GM18870 (cell line): ENCODE measurements around the gene STXBP6.

ENCODE experiments used
- ATAC-seq: cut with Tn5 transposase; IDR thresholded peaks from one replicate; pipeline ENCODE4 v1.9.1; 2021; ENCODE audit warnings: moderate library complexity; ENCODE audit not compliant: unreplicated experiment

Gene STXBP6

DNA sequence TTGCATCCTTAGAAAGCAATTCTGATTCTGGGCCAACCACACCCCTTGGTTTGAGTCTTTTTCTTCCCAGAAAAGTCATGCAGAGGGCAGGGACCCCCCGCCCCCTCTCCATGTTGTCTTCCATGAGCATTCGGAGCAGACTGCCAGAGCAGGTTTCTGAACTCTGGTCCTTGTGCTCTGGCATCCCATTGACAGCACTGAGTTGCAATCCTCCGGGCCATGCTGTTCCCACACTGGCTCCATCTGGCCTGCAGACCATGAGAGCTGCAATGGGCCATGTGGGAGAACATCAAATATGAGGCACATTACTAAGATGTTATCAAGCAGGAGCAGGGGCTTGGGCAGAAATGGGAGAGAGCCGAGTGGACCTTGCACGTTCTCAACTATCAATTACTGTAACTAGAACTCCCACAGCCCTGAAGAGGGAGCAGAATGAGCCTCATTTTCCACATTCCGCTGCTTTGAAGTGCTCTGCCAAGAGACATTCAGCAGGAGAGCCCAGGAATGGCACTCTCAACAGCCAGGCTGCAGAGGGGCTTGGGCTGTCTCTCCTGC, 157.4 kb downstream of the STXBP6 start:
- no peak for ATAC-seq

DNA sequence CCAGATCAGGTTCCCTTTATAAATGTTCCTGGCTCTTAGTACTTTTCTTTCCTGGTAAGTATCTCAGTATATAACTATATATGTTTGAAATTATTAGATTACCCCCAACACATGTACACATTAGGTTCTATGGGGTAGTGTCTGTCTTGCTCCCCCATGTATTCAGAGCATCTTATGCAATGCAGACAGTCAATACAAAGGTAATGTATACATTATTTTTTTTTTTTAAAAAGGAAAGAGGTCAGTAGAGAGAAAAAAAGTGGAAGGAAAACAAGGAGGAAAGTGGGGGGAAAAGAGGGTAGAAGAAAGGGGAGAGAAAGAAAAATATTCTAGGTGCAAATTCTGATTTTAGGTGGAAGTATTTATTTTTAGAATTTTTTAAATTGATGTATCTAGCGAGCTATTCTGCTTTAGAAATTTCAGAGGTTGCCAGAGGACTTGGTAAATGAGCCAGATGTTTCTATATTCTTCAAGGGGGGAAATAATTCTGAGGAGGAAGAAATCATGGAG, 157.9 kb downstream of the STXBP6 start:
- ATAC-seq, result no peak

DNA sequence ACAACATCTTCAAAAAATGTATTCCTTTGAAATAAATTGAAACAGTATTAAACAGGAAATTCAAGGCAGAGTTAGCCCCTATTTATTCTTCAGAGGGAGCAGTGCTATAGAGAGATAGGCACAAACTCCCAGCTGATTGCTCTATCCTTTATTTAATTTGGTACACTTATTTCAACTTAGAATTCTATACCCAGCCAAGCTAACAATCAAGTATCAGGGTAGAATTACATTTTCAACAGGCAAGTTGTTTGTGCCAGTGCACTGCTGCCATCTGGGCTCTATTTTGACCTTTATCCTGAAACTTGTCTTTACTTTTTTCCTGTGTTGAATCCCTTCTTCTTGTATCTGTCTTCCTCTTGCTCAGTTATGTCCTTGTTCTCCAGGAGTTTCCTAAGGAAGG, 159.2 kb downstream of the STXBP6 start:
- no peak for ATAC-seq

DNA sequence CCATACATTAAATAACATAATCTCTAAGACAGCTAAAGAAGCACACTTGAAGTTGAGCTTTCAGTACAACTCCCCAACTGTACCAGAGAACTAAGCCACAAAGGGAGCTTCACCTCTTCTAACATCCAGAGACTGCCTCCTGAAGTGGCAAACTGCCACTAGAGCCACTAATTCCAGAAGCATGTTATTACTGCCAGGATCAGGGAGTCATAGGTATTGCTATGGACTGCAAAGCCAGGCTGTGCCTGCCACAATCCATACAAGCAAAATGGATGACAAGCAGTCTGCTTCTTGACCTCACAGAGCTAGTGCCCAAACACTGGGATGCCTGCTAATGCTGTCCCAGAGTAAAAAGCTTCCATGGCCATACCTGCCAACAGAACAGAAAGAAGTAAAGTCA, 160.1 kb downstream of the STXBP6 start:
- no peak for ATAC-seq

DNA sequence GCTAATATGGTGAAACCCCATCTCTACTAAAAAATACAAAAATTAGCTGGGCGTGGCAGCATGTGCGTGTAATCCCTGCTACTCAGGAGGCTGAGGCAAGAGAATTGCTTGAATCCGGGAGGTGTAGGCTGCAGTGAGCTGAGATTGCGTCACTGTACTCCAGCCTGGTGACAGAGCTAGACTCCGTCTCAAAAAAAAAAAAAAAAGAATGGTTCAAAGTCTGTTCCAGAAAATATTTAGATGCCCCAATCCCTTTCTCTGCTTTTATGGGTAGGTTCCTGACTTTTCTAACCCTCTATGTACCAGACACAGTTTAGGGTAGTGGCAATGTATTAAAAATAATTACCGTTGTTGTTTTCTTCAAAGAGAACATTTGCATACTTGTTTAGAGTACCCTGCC, 161.4 kb downstream of the STXBP6 start:
- no peak for ATAC-seq

DNA sequence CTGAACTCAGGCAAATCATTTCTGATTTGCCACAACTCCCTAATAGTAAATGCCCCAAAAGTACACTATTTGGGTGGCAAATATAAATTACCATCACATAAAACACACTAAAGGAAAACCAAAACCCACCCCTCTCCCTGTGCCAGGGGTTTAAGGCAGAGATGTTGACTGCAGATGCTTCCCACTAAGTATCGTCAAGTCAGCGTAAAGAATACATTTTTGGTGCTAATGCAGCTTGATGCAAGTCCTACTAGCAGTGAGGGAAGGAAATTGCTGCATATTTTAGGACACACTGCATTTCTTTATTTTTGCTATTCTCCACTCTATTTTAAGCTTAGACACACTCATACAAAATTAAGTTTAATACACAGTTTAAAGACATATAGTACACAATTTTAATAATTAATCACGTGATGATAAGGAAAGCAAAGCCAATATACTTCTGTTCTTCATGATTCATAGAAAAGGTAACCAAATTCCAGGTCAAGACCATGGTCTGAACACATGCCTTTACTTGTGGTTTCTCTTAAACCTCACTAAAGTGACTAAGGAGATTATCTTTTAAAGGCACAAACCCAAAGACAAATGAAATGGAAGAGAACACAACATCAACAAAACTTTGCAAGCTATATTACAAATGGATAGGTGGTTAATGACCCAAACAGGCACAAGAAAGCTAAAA, 162.2 kb downstream of the STXBP6 start:
- no peak for ATAC-seq

DNA sequence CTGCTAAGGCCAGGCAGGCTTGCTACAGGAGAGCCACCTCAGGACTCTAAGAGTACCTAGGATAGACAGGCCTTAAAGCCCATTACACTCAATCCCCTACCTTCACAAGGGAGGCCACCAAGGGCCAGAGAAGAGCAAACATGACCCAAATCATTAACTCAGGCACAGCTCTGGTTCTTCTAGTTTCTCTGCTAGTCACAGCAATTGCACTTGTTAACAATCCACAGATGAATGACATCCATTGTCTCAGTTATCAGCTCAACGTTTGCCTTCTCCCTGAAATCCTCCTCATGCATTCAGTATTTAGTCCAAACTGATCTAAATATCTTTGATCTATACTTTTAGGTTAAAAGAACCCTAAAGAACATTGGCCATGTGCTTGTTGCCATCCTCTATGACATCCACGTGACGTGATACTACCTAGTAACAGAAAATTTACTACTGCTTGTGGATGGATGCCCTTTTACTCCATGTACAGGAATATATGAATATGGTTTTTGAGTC, 164.5 kb downstream of the STXBP6 start:
- no peak for ATAC-seq

DNA sequence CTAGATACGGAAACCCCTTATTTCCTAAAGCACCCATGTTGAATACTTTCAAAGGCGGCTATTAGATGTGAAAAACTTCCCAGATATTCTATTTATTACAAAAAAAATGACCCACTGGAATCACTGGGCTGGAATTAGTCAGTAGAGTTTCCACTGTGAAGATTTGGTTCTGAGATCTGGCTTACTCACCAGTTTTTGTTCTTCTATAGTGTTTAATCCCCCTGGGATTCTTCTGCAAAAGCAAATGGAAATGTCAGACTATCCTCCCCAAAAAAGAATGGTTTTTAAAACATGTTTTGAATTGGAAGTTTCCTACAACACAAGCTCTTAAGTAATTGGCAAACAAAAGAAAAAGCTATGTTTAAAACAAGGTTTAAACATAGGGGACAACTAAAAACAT, 166.4 kb downstream of the STXBP6 start:
- no peak for ATAC-seq

DNA sequence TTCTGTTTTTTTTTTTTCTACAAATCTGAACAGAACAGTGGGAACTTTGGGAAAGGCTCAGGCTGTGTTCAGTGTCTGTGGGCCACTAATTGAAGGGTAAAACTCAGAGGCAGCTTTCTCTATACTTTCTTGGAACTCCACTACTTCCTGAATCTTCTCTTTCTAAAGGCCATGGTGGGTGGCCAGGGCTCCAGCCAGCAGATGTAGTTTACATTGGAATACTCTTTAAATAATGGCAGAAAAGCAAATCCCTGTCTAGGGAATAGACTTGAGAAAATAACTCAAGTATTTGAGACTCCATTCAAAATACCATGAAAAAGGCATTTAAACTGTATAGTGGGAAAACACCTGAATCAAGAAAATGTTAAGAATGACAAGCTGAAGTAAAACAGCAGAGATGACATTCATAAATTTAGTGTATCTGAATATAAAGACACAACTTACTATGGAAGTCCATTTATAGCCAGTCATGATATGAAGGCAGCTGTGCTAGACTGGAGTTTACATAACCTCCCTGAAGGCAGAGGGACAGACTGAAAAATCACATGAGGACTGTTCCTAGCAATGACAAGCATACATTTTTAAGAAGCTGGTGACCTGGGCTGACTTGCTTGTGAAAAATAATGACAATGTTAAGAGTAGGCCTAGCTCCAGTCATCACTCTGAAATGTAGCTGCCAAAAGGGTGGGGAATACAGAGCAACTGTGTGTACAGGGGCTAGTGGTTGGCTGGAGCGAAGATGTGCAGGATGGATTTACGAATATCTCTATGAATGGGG, 168.6 kb downstream of the STXBP6 start:
- no peak for ATAC-seq

DNA sequence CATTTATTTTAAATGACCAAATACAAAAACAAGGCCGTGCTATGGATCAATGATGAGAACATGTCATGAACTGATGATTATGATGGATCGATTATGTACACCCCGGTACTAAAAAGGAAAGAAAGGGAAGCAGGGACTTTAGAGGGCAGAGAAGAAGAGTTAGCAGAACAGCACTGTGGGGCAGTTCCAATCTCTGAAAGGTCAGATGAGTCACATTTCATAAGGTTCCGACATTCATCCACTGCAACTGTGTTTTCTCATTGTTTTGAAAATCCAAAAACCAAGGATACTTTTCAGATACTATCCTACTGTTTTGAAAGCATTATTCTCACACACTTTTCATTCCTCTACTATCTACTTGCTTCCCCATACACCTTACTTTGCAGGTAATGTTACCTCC, 169.3 kb downstream of the STXBP6 start:
- no peak for ATAC-seq

DNA sequence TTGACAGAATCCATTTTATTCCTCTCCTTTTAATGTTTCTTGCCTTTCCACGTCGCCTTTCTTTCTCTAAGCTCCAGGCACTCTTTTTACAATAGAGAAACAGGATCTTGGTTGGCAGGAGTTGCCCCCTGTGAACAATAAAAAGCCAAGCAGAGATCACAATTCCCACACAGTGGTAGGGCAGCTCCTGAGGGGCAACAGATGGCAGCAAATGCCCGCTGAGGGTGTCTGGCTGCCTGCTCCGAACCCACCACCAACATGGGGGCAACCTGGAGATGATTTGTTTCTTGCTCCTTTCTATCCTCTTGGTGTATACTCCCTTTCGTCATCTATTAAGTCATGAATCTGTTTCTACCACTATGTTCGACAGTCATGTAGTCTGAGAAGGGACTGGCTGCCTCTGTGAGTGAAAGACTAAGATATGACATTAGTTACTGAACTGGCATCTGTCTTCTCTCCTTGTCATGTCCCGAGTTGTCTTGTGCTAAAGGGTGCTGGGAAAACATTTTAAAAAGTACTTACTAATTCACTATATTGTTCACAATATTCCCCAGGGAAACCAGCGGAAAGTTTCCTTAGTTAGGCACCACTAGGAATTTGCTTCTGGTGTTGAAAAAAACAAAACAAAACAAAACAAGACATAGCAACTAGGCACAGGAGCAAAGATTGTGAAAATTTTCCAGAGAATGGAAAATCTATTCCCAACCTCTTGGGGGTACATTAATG, 170.1 kb downstream of the STXBP6 start:
- ATAC-seq, result no peak

DNA sequence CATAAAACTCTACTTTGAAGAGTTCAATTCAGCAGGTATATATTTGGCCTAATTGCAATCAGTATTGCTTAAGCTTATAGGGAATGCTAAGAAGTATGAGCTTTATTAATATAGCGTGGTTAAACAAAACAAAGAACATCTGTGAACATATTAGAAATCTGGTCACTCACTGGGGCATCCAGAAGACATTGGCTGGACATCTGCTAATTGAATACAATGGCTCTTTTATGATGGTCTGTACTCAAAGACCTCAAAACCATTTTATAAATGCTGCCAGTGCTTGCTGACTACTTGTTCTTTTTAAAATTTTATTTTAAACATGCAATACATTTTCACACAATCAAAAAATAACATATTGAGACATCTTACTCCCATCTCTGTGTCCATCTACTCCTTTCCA, 173.0 kb downstream of the STXBP6 start:
- ATAC-seq, result no peak

DNA sequence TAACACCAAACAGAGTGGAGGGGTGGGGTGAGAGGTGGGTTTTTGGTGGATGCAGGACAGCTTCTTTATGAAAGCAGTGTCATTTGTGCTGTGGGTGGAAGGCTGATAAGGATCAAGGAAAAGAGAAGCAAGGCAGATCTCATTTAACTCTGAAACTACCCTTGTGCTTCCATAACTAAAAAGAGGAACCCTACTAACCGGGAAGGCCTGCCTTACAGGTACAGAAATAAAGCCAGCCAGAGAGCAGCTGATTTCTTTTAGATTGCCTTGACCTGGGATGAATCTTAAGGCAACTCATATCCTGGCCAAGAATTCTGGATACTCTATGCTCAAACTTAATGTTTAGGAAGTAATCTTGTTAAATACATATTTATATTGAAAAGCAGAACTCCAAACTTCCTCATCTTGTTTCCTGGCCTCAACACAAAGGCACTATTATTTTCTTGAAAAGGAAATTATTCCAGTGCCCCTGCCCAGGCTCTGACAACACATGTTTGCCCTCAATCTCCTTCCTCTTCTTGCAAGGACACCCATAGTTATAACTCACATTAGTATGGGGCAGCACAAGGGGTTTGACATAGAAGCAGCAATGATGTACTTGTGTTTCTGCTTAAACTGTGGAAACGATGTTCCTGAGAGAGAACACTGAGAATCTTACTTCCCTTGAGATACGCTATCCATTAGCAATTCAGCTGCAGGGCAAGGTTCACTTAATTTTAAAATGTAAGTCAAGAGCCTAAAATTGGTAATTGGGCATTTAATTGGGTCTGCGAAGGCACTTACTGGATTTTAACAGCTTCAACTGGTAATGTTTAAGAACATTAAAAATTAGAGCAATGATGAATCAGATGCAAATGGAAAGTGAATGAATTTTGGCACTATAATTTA, 173.7 kb downstream of the STXBP6 start:
- ATAC-seq, result no peak

DNA sequence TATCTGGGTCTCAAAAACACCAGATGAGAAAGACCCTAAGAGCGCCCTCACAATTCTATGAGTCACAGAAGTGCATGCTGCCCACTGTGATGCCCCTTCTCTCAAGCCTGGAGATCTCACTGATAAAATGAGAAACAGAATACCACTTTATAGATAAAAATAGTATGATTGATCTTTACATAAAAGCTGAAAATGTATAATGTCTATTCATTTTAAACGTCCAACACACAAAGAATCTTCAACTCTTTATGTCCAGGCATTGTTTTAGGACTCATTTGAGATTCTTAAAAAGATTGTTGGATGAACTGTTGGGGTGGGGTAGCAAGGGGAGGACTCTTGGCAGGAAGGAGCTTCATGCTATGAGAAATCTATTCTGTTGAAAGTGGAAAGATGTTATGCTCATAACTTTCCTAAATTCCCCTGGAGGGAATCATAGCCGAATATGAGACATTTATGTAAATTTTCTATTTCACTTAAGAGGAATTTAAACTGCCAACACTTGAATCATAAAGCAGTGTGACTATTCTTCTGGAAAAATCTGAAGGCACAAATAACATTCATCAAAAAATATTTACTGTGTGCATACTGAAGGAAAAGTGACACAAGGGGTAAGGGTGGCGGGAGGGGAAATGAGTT, 174.6 kb downstream of the STXBP6 start:
- no peak for ATAC-seq

DNA sequence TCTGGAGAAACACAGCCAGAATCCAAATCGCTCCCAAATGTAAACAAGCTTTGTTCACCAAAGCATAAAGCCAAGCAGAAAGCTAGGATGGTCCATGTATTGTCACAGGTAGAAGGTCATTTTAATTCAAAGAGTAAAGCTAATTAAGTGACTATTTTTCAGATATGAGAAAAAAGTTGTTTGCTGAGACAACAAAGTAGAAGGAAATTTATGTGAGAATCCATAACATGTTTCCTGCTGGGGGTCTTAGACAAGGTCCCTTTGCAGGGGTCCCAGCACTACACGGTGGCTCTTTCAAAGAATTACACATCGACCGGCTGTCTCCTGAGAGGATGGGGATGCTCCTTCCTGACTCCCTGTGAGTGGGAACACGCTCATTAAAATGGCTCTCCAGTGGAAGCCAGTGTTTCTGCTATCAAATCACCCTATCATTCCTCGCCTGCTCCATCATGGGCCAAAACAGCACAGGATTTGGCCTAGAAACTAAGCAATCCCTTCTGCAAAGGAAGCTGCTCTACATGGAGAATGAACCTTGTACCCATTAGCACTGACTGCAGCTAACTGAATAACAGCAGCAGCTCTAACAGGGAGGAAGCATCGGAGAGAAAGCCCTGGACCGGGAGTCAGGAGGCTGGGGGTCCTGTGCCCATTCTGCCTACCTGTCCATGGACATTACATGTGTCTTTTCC, 175.3 kb downstream of the STXBP6 start:
- ATAC-seq, result no peak

DNA sequence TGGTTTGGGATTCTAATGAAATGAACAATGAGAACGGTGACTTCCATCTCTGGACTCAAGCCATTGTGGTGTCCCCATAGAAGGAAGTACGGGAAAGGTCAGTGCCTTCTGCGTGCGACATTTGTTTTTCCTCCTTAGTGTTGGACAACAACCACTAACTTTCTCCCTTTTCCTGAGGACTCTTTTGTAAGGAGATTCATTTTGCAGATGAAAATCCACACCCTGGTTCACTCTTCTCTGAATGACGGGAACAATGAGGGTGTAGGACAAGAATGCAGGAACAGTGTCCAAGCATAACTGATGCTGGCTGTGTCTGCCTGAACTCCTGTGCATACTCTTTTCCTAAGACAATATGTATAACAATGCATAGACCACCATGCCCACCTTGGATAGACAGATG, 176.4 kb downstream of the STXBP6 start:
- ATAC-seq, result no peak

DNA sequence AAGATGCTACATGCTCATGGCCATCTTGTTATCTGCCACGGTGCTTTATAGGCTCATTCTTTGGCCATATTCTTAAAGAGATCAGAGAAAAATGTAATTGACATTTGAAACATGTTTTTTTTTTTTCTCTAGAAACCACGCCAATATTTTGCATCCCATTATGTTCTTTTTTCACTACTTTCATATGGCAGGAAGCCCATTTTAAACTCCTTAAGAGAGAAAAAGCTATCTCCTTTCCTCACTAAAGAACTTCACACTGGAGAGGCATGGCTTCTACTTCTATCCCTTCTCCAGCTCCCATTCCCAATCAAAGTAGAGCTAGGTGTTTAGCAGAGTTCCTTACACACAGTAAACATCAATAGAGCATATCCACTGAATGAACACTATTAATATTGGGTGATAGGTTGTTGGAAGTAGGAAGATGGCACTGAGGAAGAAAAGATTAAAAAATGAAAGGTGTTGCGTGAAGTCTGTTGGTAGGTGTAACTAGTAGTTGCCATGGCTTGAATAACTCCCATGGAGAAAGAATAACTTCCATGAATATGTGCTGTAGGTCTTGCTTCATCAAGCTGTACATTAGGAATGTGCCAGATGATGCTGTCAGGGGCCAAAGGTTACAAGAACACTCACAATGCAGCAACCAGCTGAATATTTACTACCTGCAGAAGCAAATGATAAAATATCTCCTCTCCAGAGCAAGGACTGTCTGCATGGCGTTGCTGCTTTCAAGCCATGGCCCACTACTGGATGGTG, 178.8 kb downstream of the STXBP6 start:
- ATAC-seq, result no peak

DNA sequence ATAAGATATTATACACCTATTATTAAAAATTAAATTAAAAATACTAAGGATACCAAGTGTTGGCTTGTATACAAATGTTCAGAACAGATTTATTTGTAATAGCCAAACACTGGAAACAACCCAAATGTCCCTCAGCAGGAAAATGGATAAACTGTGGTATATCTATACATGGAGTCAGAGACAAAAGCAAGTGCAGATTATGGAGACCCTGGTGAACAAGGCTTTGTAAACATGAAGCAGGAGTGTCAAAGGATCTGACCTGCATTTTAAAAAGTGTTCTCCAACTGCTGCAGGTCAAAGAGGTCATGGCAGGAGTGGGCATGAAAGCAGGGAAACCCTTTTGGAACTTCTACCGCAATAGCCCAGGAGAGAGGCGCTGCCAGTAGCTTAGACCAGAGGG, 181.6 kb downstream of the STXBP6 start:
- no peak for ATAC-seq
